Occipital lobe (tissue), 2 donors: ENCODE measurements around the gene ERC2. TPM values are rescaled to one million over a fixed set of nuclear protein-coding genes. Genes with fewer than 3 reads are reported as not detected.

Experiments
- DNase-seq: peaks from one replicate; lab custom pipeline; 2025; lab: John Stamatoyannopoulos, UW
- total RNA-seq: library from RNA; depleted of rRNA; stranded (reverse); fragments of >200 nt; gene quantifications from one replicate; pipeline ENCODE4 v1.2.3, GENCODE V29; 2014

ERC2 gene
- total RNA-seq, 1 donor from 2014 or later, result 59.7 TPM

DNA sequence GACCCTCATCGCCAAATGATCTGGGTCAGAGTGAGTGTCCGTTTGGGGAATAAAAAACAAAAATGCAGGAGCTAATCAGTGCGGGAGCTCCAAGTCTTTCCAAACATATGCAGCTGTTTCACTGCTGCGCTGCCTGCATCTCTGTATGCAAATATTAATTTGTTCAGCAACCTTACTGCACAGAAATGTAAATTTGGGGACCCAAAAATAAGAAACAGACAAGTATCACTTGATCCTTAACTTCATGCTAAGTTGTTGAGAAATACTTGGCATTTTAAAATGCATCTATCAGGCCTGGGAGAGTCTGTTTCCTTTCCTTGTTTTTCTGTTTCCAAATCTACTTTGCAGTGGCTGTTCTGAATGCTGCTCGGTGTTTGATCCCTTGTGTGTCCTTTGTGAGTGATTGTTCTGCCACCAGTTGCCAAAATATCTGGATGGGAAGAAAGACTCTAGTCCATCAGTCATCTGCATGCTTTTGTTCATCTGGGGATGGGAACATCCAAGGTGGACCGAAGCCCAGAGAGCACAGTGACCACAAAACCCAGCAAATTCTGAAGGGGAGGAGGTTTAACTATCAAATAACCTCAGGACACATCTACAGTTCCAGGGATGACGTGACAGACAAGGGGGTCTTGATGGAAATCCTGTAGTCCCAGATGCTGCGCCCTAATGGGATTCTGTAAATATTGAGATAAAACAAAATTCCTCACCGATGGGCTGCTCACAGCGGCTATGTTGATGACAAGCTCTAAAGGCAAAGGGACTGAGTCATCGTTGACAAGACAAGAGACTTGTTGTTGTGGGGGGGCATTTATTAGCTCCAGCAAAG is 781.6 kb downstream of the ERC2 start:
- no peak for DNase-seq

DNA sequence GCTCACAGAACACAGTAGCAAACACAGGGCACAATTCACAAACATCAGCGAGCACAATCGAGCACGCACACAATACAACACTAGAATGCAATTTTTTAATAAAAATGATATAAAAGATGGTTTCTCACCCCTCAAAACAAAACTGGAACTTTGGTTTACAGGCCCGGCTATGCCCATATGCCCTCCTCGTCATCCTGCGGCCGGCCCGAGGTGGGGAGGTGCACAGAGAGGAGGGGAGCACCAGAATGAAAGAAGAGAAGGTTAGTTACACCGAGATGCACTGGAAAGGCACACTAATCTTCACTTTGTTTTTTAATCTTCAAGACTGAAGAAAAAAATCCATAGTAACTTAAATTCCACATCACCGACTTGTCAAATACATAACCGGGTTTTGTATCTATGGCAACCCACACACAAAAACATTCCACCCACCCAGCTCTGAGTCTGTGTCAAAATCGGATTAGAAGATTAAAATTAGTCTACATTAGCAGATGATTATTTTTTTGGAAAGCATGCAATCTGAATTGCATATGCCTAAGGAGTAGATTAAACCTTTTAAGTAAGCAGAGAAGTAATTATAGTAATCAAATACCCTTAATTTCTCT is 784.5 kb downstream of the ERC2 start:
- DNase-seq, result no peak

DNA sequence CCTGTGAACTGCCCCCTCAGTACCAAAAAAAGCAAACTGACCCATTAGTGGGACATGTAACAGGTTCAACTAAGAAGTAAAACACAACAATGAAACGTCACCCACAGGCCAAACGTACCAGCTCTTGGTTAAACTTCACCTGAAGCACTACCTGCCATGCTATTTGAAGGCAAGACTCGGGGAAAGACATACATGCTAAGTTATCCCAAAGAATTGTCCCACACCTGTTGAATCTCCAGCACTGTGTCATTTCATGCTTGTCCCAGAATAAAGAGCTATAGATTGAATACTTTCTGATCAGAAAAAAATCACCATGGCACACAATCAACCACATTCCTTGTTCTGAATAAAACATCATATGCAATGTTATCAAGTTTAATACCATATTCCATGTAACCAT is 785.8 kb downstream of the ERC2 start:
- no peak for DNase-seq

DNA sequence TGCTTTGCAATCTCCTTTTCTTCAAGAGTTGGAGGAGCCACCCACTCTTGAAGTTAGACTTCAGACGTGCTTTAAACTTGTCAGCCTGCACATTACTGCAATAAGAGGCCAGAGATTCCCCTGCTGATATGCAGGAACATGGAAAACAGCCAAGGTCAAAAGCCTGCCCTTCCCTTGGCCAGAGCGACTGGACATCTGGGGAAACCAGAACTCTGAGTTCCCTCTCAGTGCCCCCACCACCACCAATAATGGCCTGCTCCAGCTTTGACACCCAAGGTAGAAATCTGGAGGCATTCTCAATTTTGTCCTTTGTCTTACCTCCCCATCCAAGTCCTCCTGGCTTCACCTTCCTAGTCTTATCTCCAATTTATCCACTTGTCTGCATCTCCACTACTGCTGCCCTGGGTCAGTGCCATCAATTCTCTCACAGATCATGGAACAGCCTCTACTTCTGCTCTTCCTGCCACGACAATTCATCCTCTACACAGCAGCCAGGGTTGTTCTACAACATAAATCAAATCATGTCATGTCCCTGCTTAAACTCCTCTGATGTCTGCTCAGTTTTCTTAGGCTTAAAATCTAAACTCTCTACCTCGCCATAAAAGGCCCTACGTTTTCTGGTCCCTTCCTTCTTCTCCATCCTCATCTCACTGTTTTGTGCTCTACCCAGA is 789.6 kb downstream of the ERC2 start:
- no peak for DNase-seq

GRCh38 chr3:55676643-55677042 is 791.6 kb downstream of the ERC2 start:
- DNase-seq, result no peak

DNA sequence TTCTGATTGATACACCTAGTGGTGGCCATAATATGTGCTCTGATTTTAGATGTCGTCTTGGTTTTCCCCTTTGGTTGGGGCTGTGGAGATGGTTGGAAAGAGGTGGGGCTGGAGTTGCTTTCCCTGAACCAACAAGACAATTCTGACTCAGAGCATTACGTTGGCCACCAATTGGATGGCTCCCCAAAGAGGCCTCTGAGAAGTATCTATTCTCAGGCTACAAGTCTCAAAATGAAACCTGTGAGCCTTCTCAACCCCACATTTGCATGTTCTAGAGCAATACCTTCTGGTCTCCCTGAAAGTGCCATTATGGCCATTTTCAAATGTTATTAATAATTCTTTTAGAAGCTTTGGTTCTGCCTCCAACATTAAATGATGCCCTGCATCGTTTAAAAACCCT is 792.8 kb downstream of the ERC2 start:
- no peak for DNase-seq

GRCh38 chr3:55673764-55674163 is 794.5 kb downstream of the ERC2 start:
- no peak for DNase-seq

GRCh38 chr3:55669133-55669532 is 799.1 kb downstream of the ERC2 start:
- DNase-seq, result no peak

DNA sequence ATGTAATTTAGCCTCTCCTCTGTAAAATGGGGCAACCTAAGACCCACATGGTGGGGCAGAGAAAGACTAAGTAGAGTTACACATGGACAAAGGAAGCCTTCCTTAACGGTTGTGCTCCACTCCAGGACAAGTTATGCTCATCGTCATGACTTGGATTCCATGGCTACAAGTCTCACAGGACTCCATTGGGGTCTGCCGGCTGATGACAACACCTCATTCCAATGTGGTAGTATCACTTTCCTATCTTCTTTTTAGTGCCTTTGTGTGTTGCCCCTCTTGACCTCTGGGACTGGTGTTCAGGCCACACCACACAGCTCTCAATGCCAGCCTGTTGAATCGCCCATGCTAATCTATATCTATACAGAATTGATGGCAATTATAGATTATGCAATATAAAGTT is 799.9 kb downstream of the ERC2 start:
- no peak for DNase-seq

- no peak for DNase-seq
These were observed 803.9 kb downstream of the ERC2 start for GRCh38 chr3:55664387-55664786.

- DNase-seq, result no peak
These were observed 805.6 kb downstream of the ERC2 start for GRCh38 chr3:55662683-55663082.

DNA sequence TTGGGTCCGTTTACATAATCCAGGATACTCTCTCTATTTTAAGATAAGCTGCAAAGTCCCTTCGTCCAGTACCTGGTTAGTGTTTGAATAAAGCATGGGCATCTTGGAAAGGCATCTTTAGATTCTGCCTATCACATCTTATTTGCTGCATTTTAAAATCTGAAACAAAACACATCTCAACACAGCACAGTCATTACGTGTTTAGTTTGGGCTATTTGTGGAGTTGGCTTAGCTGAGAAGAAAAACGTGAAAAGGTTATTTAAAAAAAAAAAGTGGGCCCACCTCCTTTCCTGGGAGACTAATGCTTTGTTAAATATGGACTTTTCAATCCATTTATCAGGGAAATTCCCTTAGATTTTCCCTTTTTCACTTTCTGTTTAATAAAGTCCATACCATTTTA is 806.7 kb downstream of the ERC2 start:
- no peak for DNase-seq

DNA sequence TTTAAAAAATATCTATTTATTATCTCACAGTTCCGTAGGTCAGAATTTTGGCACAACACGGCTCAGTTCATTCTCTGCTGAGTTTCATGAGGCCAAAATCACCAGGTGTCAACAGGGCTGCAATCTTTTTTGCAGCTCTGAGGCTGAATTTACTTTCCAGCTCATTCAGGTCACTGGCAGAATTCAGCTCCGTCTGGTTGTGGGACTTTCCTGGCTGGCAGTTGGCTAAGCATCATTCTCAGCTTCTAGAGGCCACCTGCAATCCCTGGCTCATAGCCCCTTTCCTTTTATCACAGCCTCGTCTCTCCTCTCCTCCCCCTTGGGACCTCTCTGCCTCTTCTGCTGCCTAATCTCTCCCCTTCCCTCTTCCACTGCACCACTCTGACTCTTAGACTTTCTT is 807.1 kb downstream of the ERC2 start:
- no peak for DNase-seq

DNA sequence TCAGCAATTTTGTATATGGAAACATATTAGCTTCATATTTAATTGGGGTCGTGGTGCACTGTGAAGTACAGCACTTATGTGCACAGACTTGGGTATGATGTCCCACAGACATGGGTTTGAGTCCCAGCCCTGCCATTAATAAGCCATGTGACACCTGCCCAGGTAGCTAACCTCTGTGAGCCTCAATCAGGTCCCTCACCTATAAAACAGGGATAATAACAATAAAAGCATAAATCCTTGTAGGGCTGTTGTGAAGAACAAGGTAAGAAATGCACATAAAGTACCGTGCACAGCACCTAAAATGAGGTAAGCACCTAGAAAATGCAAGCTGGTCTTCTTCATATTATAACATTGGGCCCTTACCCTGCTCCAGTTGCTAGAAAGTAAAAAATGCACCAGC is 807.6 kb downstream of the ERC2 start:
- no peak for DNase-seq

DNA sequence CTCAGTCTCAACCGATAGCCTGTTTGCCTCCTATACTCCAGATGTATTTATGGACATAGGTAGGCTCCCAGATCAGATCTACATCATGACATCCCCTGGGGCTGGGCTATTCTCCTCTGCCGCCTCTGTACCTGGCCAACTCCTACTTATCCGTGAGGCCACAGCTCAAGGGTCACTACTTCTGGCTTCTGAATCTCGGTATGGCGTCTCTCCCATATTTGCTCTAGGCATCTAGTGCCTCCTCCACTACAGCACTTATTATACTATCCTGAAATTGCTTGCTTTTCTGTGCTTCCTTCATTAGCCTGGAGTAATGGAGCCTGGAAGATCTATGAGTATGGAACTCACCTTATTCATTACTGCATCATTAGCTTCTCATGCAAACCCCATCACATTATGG is 808.6 kb downstream of the ERC2 start:
- DNase-seq, result no peak

DNA sequence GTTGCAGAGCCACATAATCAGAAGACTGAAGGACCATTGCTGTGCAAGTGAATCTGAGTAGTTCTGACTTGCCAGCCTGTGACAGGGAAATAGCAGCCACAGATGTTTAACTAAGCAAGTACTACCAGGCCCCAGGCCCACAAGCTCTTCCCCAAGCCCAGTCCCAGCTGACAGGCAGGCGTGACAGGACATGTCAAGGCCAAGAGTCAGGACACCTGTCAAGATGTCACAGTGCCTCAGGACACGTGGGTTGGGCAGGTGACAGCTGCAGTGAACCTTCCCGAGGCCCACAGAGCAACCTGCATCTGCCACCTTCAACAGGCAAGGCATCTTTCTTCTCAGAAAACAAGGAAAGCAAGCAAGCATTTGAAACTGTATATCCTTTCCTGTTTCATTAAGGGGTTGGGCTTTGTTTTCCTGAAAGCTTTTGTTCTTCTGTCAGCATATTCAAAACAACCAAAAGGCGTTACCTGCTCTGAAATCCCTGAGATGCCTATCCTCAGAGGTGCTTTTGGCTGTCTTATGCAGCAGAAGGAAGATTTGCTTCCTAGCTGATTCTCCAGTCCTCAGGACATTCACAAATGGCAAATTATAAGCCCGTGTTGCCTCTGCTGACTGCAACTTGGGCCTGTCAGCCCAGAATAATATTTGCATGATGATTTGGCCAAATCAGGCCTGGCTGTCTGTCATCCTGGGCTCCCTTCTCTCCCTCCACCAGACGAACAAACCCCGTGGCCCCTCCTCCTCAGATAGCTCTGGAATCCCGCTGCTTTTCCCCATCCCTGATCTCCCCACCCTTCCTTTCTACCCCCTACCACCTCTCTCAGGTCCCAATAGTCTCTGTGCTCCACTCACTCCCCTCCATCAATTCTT is 809.3 kb downstream of the ERC2 start:
- no peak for DNase-seq

DNA sequence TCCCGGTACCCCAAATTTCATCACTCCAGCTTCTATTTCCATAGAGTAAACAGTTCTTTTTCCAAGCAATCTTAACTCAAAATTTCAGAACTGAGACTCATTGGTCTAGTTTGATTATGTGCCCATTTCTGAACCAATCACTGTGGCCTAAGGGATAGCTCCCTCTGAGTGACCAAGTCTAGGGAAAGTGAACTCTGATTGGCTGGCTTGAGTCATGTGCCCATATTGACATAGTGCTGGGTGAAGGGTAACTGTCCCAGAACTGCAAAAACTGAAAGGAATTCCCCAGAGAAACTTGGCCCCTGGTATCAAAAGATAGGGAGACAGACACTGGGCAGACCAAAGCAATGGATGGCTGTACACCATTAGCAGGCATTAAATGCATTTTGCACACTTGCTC is 810.0 kb downstream of the ERC2 start:
- no peak for DNase-seq

GRCh38 chr3:55655544-55655943 is 812.7 kb downstream of the ERC2 start:
- no peak for DNase-seq

DNA sequence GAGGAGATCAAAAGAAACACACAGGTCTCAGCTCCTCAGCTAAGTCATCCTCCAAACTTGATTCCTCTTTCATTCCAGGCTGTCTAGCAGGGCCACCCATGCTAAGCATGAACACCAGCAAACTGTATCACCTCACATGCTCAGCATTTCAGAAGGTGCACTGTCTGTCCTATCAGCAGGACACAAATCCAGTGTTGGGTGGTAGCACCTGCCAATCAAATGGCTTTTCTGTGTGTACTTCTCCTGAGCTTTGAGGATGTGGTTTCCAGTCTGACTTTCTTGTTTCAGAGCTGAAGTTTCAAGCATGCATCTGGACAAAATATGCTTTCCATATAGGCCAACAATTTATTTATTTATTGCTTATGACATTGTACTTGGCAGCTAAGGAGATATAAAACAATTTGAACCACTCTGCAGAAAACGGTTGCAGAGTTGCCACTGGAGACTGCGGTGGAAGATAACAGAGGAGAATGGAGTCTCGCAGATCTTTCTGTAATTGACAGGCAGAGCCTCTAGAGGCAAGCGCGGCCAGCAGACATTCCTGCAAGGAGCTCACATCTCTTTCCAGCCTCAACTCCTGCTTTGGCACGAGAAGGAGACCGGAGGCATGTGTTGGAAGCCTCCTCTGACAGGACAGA is 814.0 kb downstream of the ERC2 start:
- DNase-seq, result no peak

DNA sequence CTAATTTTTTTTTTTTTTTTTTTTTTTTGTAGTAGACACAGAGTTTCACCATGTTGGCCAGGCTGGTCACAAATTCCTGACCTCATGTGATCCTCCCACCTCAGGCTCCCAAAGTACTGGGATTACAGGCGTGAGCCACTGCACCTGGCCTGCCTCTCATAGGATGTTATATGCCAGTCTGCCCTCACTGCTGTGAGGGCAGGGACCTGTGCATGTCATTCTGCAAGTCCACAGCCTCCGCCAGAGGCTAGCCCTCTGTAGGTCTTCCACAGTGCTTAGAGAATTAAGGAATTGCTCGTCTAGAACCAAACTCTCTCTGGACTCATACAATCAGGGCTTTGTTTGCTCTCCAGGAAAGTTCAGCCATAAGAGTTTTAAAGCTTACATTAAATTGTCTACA is 817.3 kb downstream of the ERC2 start:
- DNase-seq, result no peak

GRCh38 chr3:55650011-55650410 is 818.3 kb downstream of the ERC2 start:
- no peak for DNase-seq
